DOHH2 (cell line): ENCODE measurements around the gene RPS28.

ENCODE experiments used
- H3F3A ChIP-seq: fragments of 200-600 bp; sonication (generic), shearing (Covaris generic); 2 replicates; pipeline ENCODE4 v1.6.0; 2016; ENCODE audit warnings: antibody characterized with exemption, mild to moderate bottlenecking; ENCODE audit not compliant: control insufficient read depth, insufficient read depth
- H3K27ac ChIP-seq: fragments of 200-600 bp; sonication (generic); 2 replicates; pipeline ENCODE4 v1.5.1; 2014; ENCODE audit warnings: low read depth, mild to moderate bottlenecking, low read length, moderate library complexity
- H3K27me3 ChIP-seq: fragments of 200-600 bp; sonication (generic); 2 replicates; pipeline ENCODE4 v1.6.1; 2014; ENCODE audit warnings: mild to moderate bottlenecking, low read length, mixed read lengths; ENCODE audit not compliant: control insufficient read depth
- H3K36me3 ChIP-seq: fragments of 200-600 bp; sonication (generic); 2 replicates; pipeline ENCODE4 v1.6.1; 2014; ENCODE audit warnings: mild to moderate bottlenecking, low read length, moderate library complexity, mixed read lengths; ENCODE audit not compliant: control insufficient read depth
- H3K4me1 ChIP-seq: fragments of 200-600 bp; sonication (generic); 2 replicates; pipeline ENCODE4 v1.6.1; 2014; ENCODE audit warnings: mild to moderate bottlenecking, low read length, mixed read lengths; ENCODE audit not compliant: control insufficient read depth
- H3K4me2 ChIP-seq: fragments of 200-600 bp; sonication (generic); 2 replicates; pipeline ENCODE4 v1.6.0; 2014; ENCODE audit warnings: mild to moderate bottlenecking, low read length, moderate library complexity
- H3K4me3 ChIP-seq: fragments of 200-600 bp; sonication (generic); 2 replicates; pipeline ENCODE4 v1.5.1; 2014; ENCODE audit warnings: mild to moderate bottlenecking, low read length, mixed read lengths
- H3K79me2 ChIP-seq: fragments of 200-600 bp; sonication (generic); 2 replicates; pipeline ENCODE4 v1.6.1; 2014; ENCODE audit warnings: mild to moderate bottlenecking, low read length, mixed read lengths; ENCODE audit not compliant: control insufficient read depth
- H3K9me2 ChIP-seq: fragments of 200-600 bp; sonication (generic); replicated peaks from 2 replicates; pipeline ENCODE4 v1.6.1; 2014; ENCODE audit warnings: mild to moderate bottlenecking, low read length, mixed read lengths; ENCODE audit not compliant: control insufficient read depth
- H3K9me3 ChIP-seq: fragments of 200-600 bp; sonication (generic); 2 replicates; pipeline ENCODE4 v1.6.1; 2014; ENCODE audit warnings: antibody characterized with exemption, low read length, mixed read lengths; ENCODE audit not compliant: control insufficient read depth, insufficient read depth
- H4K20me1 ChIP-seq: fragments of 200-600 bp; sonication (generic); 2 replicates; pipeline ENCODE4 v1.6.0; 2014; ENCODE audit warnings: low read depth, mild to moderate bottlenecking, antibody characterized with exemption, low read length, moderate library complexity; ENCODE audit not compliant: control insufficient read depth, insufficient read depth
- CTCF ChIP-seq: fragments of 200-600 bp; sonication (generic); IDR thresholded peaks from one replicate; pipeline ENCODE4 v1.5.1; 2014; ENCODE audit warnings: antibody characterized with exemption, mild to moderate bottlenecking, low read depth, low read length; ENCODE audit not compliant: poor library complexity, severe bottlenecking
- EZH2phosphoT487 ChIP-seq: fragments of 200-600 bp; sonication (generic); IDR thresholded peaks from 2 replicates; pipeline ENCODE4 v1.6.1; 2017; ENCODE audit warnings: borderline replicate concordance, mild to moderate bottlenecking, antibody characterized with exemption, low read length, moderate library complexity, mixed read lengths

Gene RPS28

GRCh38 chr19:8302734-8303133, 18.6 kb upstream of the RPS28 start:
- no peaks in the 10 kb centered on the region for H3K9me3 ChIP-seq
- H3K4me2 ChIP-seq: no peak overlapping the region
- peaks cover 31% of the 10 kb centered on the region for H3K79me2 ChIP-seq
- H3K4me3 ChIP-seq: no peak overlapping the region
- H3K36me3 ChIP-seq: peaks cover 32% of the 10 kb centered on the region
- H3K27ac ChIP-seq: no peak overlapping the region
- TF ChIP-seq CTCF (no peak), EZH2phosphoT487 (no peak)
- no peaks in the 10 kb centered on the region for H3F3A ChIP-seq
- no peaks in the 10 kb centered on the region for H3K9me2 ChIP-seq
- H3K4me1 ChIP-seq: peaks cover 21% of the 10 kb centered on the region
- no peaks in the 10 kb centered on the region for H3K27me3 ChIP-seq
- 0 out of 2 replicates have a peak, but pooled peaks cover 5% of the 10 kb centered on the region for H4K20me1 ChIP-seq

- Histone ChIP-seq H3K27ac (no peak overlapping the region), H4K20me1 (0 out of 2 replicates have a peak, but pooled peaks cover 5% of the 10 kb centered on the region), H3K4me2 (no peak overlapping the region), H3F3A (no peaks in the 10 kb centered on the region), H3K4me1 (peaks cover 26% of the 10 kb centered on the region), H3K9me2 (no peaks in the 10 kb centered on the region), H3K79me2 (peaks cover 35% of the 10 kb centered on the region), H3K27me3 (no peaks in the 10 kb centered on the region), H3K36me3 (peaks cover 38% of the 10 kb centered on the region), H3K9me3 (no peaks in the 10 kb centered on the region), H3K4me3 (no peak overlapping the region)
- no peak for TF ChIP-seq CTCF
- no peak for TF ChIP-seq EZH2phosphoT487
These were observed 16.3 kb upstream of the RPS28 start for GRCh38 chr19:8304841-8305621.

- no peaks in the 10 kb centered on the region for H3K9me2 ChIP-seq
- H3K27ac ChIP-seq: no peak overlapping the region
- H4K20me1 ChIP-seq: 0 out of 2 replicates have a peak, but pooled peaks cover 5% of the 10 kb centered on the region
- H3K36me3 ChIP-seq: peaks cover 39% of the 10 kb centered on the region
- H3F3A ChIP-seq: no peaks in the 10 kb centered on the region
- H3K27me3 ChIP-seq: no peaks in the 10 kb centered on the region
- no peak overlapping the region for H3K4me3 ChIP-seq
- H3K79me2 ChIP-seq: peaks cover 35% of the 10 kb centered on the region
- H3K9me3 ChIP-seq: no peaks in the 10 kb centered on the region
- TF ChIP-seq EZH2phosphoT487: no peak
- TF ChIP-seq CTCF: no peak
- no peak overlapping the region for H3K4me2 ChIP-seq
- H3K4me1 ChIP-seq: peaks cover 26% of the 10 kb centered on the region
These were observed 15.5 kb upstream of the RPS28 start for GRCh38 chr19:8305798-8306197.
